NT2/D1 (cell line): ENCODE measurements around the gene LLGL2.

Experiments used
- SUZ12 ChIP-seq: IDR thresholded peaks from 2 replicates; pipeline ENCODE4 v1.6.1; 2011; ENCODE audit not compliant: insufficient read length, insufficient read depth; ENCODE audit errors: extremely low read depth
- YY1 ChIP-seq: IDR thresholded peaks from 2 replicates; pipeline ENCODE4 v1.6.1; 2011; ENCODE audit not compliant: insufficient read length, insufficient read depth
- ZNF274 ChIP-seq: IDR thresholded peaks from 2 replicates; pipeline ENCODE4 v1.6.1; 2011; ENCODE audit warnings: mild to moderate bottlenecking, low read depth, low read length

DNA sequence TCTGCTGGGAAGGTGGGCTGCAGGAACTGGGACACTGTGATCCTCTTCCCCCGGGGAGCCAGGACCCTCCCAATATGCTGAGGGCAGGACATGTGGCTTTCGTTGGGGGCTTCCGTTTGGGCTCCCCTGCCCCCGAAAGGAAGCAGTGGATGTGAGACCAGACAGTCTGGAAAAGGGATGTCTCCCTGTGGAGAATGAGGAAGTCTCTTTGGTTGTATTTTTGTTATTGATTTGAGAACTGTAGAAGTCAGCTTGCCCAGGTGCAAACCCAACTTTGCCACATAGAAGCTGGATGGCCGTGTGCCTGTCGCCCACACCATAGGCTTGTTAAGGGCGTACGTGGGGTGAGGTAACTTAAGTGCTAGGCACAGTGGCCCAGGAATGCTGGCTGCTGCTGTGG lies 18.8 kb downstream of the LLGL2 start:
- TF ChIP-seq ZNF274 (no peak), YY1 (no peak), SUZ12 (no peak)
